ENCODE measurements around the gene SNRNP40. TPM values are rescaled to one million over a fixed set of nuclear protein-coding genes. Genes with fewer than 3 reads are reported as not detected.

SNRNP40 gene
- total RNA-seq, 2 donors from 2014 or later, result 34.7 to 59.6 TPM

- Histone ChIP-seq H3K4me3 (no peak overlapping the region), H3K9me3 (no peaks in the 10 kb centered on the region), H3K9ac (ENCODE audit: low read depth in 2 of 2, low read length in 2 of 2) (no peak overlapping the region), H3K4me1 (no peaks in the 10 kb centered on the region), H3K36me3 (no peaks in the 10 kb centered on the region), H3K27ac (no peak overlapping the region), H3K27me3 (peaks cover 26% of the 10 kb centered on the region)
- no peak for DNase-seq
- intact Hi-C loops (cut with DNase I), result no loop called here
- TF ChIP-seq CTCF (IDR thresholded peaks at IDR 0.05), result no peak
These were observed 58.0 kb downstream of the SNRNP40 start for GRCh38 chr1:31238612-31238985.

GRCh38 chr1:31234870-31235269, 61.7 kb downstream of the SNRNP40 start:
- DNase-seq, result no peak
- Histone ChIP-seq H3K4me1 (no peaks in the 10 kb centered on the region), H3K9me3 (no peaks in the 10 kb centered on the region), H3K4me3 (no peak overlapping the region), H3K36me3 (no peaks in the 10 kb centered on the region), H3K27ac (no peak overlapping the region), H3K27me3 (peaks cover 15% of the 10 kb centered on the region), H3K9ac (ENCODE audit: low read depth in 2 of 2, low read length in 2 of 2) (no peak overlapping the region)
- intact Hi-C loops (cut with DNase I), result no loop called here
- TF ChIP-seq CTCF (IDR thresholded peaks at IDR 0.05), result no peak

GRCh38 chr1:31234123-31234708, 62.4 kb downstream of the SNRNP40 start:
- intact Hi-C loops (cut with DNase I), result no loop called here

GRCh38 chr1:31232689-31233088, 63.9 kb downstream of the SNRNP40 start:
- H3K36me3 ChIP-seq, result no peaks in the 10 kb centered on the region
- no peaks in the 10 kb centered on the region for H3K4me1 ChIP-seq
- no peak for TF ChIP-seq CTCF (IDR thresholded peaks at IDR 0.05)
- H3K27me3 ChIP-seq, result no peaks in the 10 kb centered on the region
- no peak overlapping the region for H3K9ac ChIP-seq (ENCODE audit: low read depth in 2 of 2, low read length in 2 of 2)
- DNase-seq, result no peak
- intact Hi-C loops (cut with DNase I), result no loop called here
- H3K4me3 ChIP-seq, result no peak overlapping the region
- no peaks in the 10 kb centered on the region for H3K9me3 ChIP-seq
- no peak overlapping the region for H3K27ac ChIP-seq

More at GRCh38 chr1:31234123-31234708, 62.4 kb downstream of the SNRNP40 start:
- Histone ChIP-seq H3K36me3 (no peaks in the 10 kb centered on the region), H3K4me3 (no peak overlapping the region), H3K9me3 (no peaks in the 10 kb centered on the region), H3K27ac (no peak overlapping the region), H3K27me3 (peaks cover 12% of the 10 kb centered on the region), H3K4me1 (no peaks in the 10 kb centered on the region), H3K9ac (ENCODE audit: low read depth in 2 of 2, low read length in 2 of 2) (no peak overlapping the region)
- no peak for TF ChIP-seq CTCF (IDR thresholded peaks at IDR 0.05)
- DNase-seq, result no peak

GRCh38 chr1:31231802-31232201, 64.8 kb downstream of the SNRNP40 start:
- Histone ChIP-seq H3K9me3 (no peaks in the 10 kb centered on the region), H3K4me1 (no peaks in the 10 kb centered on the region), H3K4me3 (no peak overlapping the region), H3K27me3 (no peaks in the 10 kb centered on the region), H3K36me3 (no peaks in the 10 kb centered on the region), H3K27ac (no peak overlapping the region), H3K9ac (ENCODE audit: low read depth in 2 of 2, low read length in 2 of 2) (no peak overlapping the region)
- intact Hi-C loops (cut with DNase I), result no loop called here
- DNase-seq, result no peak
- no peak for TF ChIP-seq CTCF (IDR thresholded peaks at IDR 0.05)

Measured in colonic mucosa (tissue), 4 donors.